ENCODE results near the gene PRKG1.

PRKG1 gene

GRCh38 chr10:52056291-52056690 is 982.0 kb downstream of the PRKG1 start:
- H3K36me3 Mint-ChIP-seq (ENCODE audit: low read depth) = no peaks in the 10 kb centered on the region
- H3K27me3 Mint-ChIP-seq = no peaks in the 10 kb centered on the region
- H3K4me1 Mint-ChIP-seq (ENCODE audit: low read depth) = no peaks in the 10 kb centered on the region
- no peaks in the 10 kb centered on the region for H3K9me3 Mint-ChIP-seq
- H3K4me3 Mint-ChIP-seq = no peak overlapping the region
- H3K27ac Mint-ChIP-seq = no peak overlapping the region

- Mint-ChIP-seq H3K27ac (no peak overlapping the region), H3K27me3 (no peaks in the 10 kb centered on the region), H3K4me1 (ENCODE audit: low read depth) (no peaks in the 10 kb centered on the region), H3K9me3 (no peaks in the 10 kb centered on the region), H3K36me3 (ENCODE audit: low read depth) (no peaks in the 10 kb centered on the region), H3K4me3 (no peak overlapping the region)
Observed at GRCh38 chr10:52059089-52059488, 984.8 kb downstream of the PRKG1 start.

- H3K27me3 Mint-ChIP-seq = no peaks in the 10 kb centered on the region
- H3K4me1 Mint-ChIP-seq (ENCODE audit: low read depth) = no peaks in the 10 kb centered on the region
- no peak overlapping the region for H3K4me3 Mint-ChIP-seq
- H3K36me3 Mint-ChIP-seq (ENCODE audit: low read depth) = no peaks in the 10 kb centered on the region
- no peak overlapping the region for H3K27ac Mint-ChIP-seq
- peaks cover 1% of the 10 kb centered on the region for H3K9me3 Mint-ChIP-seq
Observed at GRCh38 chr10:52063159-52063558, 988.9 kb downstream of the PRKG1 start.

GRCh38 chr10:52064084-52064845 is 990.0 kb downstream of the PRKG1 start:
- Mint-ChIP-seq H3K36me3 (ENCODE audit: low read depth) (no peaks in the 10 kb centered on the region), H3K4me3 (no peak overlapping the region), H3K4me1 (ENCODE audit: low read depth) (no peaks in the 10 kb centered on the region), H3K27me3 (no peaks in the 10 kb centered on the region), H3K9me3 (peaks cover 5% of the 10 kb centered on the region), H3K27ac (no peak overlapping the region)

GRCh38 chr10:52066383-52066782 is 992.1 kb downstream of the PRKG1 start:
- Mint-ChIP-seq H3K4me3 (no peak overlapping the region), H3K27ac (no peak overlapping the region), H3K9me3 (peaks cover 5% of the 10 kb centered on the region), H3K36me3 (ENCODE audit: low read depth) (no peaks in the 10 kb centered on the region), H3K4me1 (ENCODE audit: low read depth) (peaks cover 3% of the 10 kb centered on the region), H3K27me3 (no peaks in the 10 kb centered on the region)

- no peaks in the 10 kb centered on the region for H3K36me3 Mint-ChIP-seq (ENCODE audit: low read depth)
- no peak overlapping the region for H3K4me3 Mint-ChIP-seq
- H3K9me3 Mint-ChIP-seq = peaks cover 5% of the 10 kb centered on the region
- H3K27ac Mint-ChIP-seq = no peak overlapping the region
- H3K27me3 Mint-ChIP-seq = no peaks in the 10 kb centered on the region
- peaks cover 4% of the 10 kb centered on the region for H3K4me1 Mint-ChIP-seq (ENCODE audit: low read depth)
Observed at GRCh38 chr10:52068485-52068884, 994.2 kb downstream of the PRKG1 start.

- Mint-ChIP-seq H3K27me3 (no peaks in the 10 kb centered on the region), H3K27ac (no peak overlapping the region), H3K4me3 (no peak overlapping the region), H3K9me3 (peaks cover 5% of the 10 kb centered on the region), H3K4me1 (ENCODE audit: low read depth) (peaks cover 4% of the 10 kb centered on the region), H3K36me3 (ENCODE audit: low read depth) (no peaks in the 10 kb centered on the region)
Observed at GRCh38 chr10:52071814-52072213, 997.5 kb downstream of the PRKG1 start.

- Mint-ChIP-seq H3K36me3 (ENCODE audit: low read depth) (no peaks in the 10 kb centered on the region), H3K4me3 (no peak overlapping the region), H3K27ac (no peak overlapping the region), H3K27me3 (no peaks in the 10 kb centered on the region), H3K9me3 (no peaks in the 10 kb centered on the region), H3K4me1 (ENCODE audit: low read depth) (peaks cover 4% of the 10 kb centered on the region)
Observed at GRCh38 chr10:52074505-52075026, 1000.3 kb downstream of the PRKG1 start.

GRCh38 chr10:52077814-52078213 is 1003.5 kb downstream of the PRKG1 start:
- Mint-ChIP-seq H3K27me3 (no peaks in the 10 kb centered on the region), H3K27ac (no peak overlapping the region), H3K4me1 (ENCODE audit: low read depth) (no peaks in the 10 kb centered on the region), H3K9me3 (no peaks in the 10 kb centered on the region), H3K36me3 (ENCODE audit: low read depth) (no peaks in the 10 kb centered on the region), H3K4me3 (no peak overlapping the region)

GRCh38 chr10:52078397-52078937 is 1004.2 kb downstream of the PRKG1 start:
- no peak overlapping the region for H3K27ac Mint-ChIP-seq
- no peaks in the 10 kb centered on the region for H3K9me3 Mint-ChIP-seq
- H3K4me3 Mint-ChIP-seq = no peak overlapping the region
- H3K27me3 Mint-ChIP-seq = no peaks in the 10 kb centered on the region
- H3K36me3 Mint-ChIP-seq (ENCODE audit: low read depth) = no peaks in the 10 kb centered on the region
- H3K4me1 Mint-ChIP-seq (ENCODE audit: low read depth) = no peaks in the 10 kb centered on the region

GRCh38 chr10:52082307-52082706 is 1008.0 kb downstream of the PRKG1 start:
- Mint-ChIP-seq H3K36me3 (ENCODE audit: low read depth) (no peaks in the 10 kb centered on the region), H3K9me3 (no peaks in the 10 kb centered on the region), H3K4me3 (no peak overlapping the region), H3K4me1 (ENCODE audit: low read depth) (no peaks in the 10 kb centered on the region), H3K27me3 (no peaks in the 10 kb centered on the region), H3K27ac (no peak overlapping the region)

GRCh38 chr10:52083422-52083821 is 1009.1 kb downstream of the PRKG1 start:
- H3K36me3 Mint-ChIP-seq (ENCODE audit: low read depth) = no peaks in the 10 kb centered on the region
- no peaks in the 10 kb centered on the region for H3K9me3 Mint-ChIP-seq
- peaks cover 1% of the 10 kb centered on the region for H3K27me3 Mint-ChIP-seq
- no peak overlapping the region for H3K27ac Mint-ChIP-seq
- no peak overlapping the region for H3K4me3 Mint-ChIP-seq
- no peaks in the 10 kb centered on the region for H3K4me1 Mint-ChIP-seq (ENCODE audit: low read depth)

- no peaks in the 10 kb centered on the region for H3K36me3 Mint-ChIP-seq (ENCODE audit: low read depth)
- no peak overlapping the region for H3K4me3 Mint-ChIP-seq
- H3K9me3 Mint-ChIP-seq = no peaks in the 10 kb centered on the region
- no peak overlapping the region for H3K27ac Mint-ChIP-seq
- H3K4me1 Mint-ChIP-seq (ENCODE audit: low read depth) = no peaks in the 10 kb centered on the region
- peaks cover 3% of the 10 kb centered on the region for H3K27me3 Mint-ChIP-seq
Observed at GRCh38 chr10:52092390-52092789, 1018.1 kb downstream of the PRKG1 start.

- Mint-ChIP-seq H3K4me3 (no peak overlapping the region), H3K36me3 (ENCODE audit: low read depth) (no peaks in the 10 kb centered on the region), H3K27ac (no peak overlapping the region), H3K9me3 (no peaks in the 10 kb centered on the region), H3K27me3 (no peaks in the 10 kb centered on the region), H3K4me1 (ENCODE audit: low read depth) (no peaks in the 10 kb centered on the region)
Observed at GRCh38 chr10:52098130-52098529, 1023.8 kb downstream of the PRKG1 start.

GRCh38 chr10:52099026-52099600 is 1024.8 kb downstream of the PRKG1 start:
- Mint-ChIP-seq H3K27ac (no peak overlapping the region), H3K4me1 (ENCODE audit: low read depth) (no peaks in the 10 kb centered on the region), H3K36me3 (ENCODE audit: low read depth) (no peaks in the 10 kb centered on the region), H3K4me3 (no peak overlapping the region), H3K9me3 (no peaks in the 10 kb centered on the region), H3K27me3 (no peaks in the 10 kb centered on the region)

Measured in stimulated activated naive CD8-positive, alpha-beta T cell treated with anti-CD3 and anti-CD28 coated beads, Interleukin-15, Interleukin-2, amounts not matched to agents 100 ng/mL and 50 ng/mL, for 24 hours (primary cell).